Measurements from ENCODE around the gene F2R.

DNA sequence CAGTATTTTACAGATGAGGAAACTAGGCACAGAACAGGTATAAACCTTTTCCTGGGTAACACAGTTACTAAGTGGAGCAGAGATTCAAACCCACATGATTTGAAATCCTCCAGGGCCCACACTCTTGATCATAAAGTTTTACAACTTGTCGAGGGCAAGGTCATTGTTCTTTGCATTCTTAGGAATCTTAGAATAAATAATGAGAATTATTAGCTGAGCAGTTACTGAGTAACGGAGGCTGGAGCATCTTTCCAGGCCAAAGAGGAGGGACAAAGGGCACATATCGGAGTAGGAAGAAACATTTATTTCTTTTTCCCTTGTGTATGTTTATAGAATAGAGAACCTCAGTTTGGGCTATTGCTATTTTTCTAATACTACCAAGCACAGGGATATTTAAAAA is 27.1 kb upstream of the F2R start:
- TF ChIP-seq, protein P1, sequence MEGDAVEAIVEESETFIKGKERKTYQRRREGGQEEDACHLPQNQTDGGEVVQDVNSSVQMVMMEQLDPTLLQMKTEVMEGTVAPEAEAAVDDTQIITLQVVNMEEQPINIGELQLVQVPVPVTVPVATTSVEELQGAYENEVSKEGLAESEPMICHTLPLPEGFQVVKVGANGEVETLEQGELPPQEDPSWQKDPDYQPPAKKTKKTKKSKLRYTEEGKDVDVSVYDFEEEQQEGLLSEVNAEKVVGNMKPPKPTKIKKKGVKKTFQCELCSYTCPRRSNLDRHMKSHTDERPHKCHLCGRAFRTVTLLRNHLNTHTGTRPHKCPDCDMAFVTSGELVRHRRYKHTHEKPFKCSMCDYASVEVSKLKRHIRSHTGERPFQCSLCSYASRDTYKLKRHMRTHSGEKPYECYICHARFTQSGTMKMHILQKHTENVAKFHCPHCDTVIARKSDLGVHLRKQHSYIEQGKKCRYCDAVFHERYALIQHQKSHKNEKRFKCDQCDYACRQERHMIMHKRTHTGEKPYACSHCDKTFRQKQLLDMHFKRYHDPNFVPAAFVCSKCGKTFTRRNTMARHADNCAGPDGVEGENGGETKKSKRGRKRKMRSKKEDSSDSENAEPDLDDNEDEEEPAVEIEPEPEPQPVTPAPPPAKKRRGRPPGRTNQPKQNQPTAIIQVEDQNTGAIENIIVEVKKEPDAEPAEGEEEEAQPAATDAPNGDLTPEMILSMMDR (IDR thresholded peaks at IDR 0.05; ENCODE audit: low read depth, low read length): no peak
- TF ChIP-seq POLR2A (IDR thresholded peaks at IDR 0.05; ENCODE audit: extremely low read depth, insufficient read length): no peak

Measured in NB4 (cell line).